HCT116 (cell line): ENCODE measurements around the gene SPIRE2. TPM values are rescaled to one million over a fixed set of nuclear protein-coding genes. Genes with fewer than 3 reads are reported as not detected.
A peak's percentile ranks its signal among the peaks of the same experiment; 100 is the strongest.

ENCODE experiments used
- ATAC-seq: fragments of 200-7000 bp; cut with Tn5 transposase; 2 replicates; pipeline ENCODE4 v1.9.1; 2020; ENCODE audit warnings: mild to moderate bottlenecking, moderate library complexity
- BruUV-seq: library from RNA; stranded (reverse); fragments of 400-500 nt; replicated peaks from 2 replicates; lab custom pipeline; 2021; lab: Mats Ljungman, UMichigan
- CTCF ChIA-PET: fragments of 300-600 bp; sonication (Branson Sonifier 250); formaldehyde crosslinking; loops from one replicate; lab custom pipeline; 2021; ENCODE audit warnings: antibody characterized with exemption; lab: Charles Lee
- POLR2A ChIA-PET: fragments of 300-600, 350-600 bp; sonication (Branson Sonifier 250); formaldehyde crosslinking; loops from one replicate; lab custom pipeline; 2021; ENCODE audit warnings: antibody characterized with exemption; lab: Charles Lee
- RAD21 ChIA-PET, 2 experiments: fragments of 300-600 bp; sonication (Branson Sonifier 250); formaldehyde crosslinking; loops; one replicate each; lab custom pipeline; 2023; ENCODE audit warnings: low total read pairs in 2 of 2; ENCODE audit not compliant: uncharacterized antibody in 2 of 2, unreplicated experiment in 2 of 2, low non-redundant PET in 1 of 2; lab: Charles Lee
- DNase-seq: peaks from one replicate; pipeline ENCODE4 v3.0.0-alpha.2; 2010; ENCODE audit warnings: low read depth, low spot score
- H2AFZ ChIP-seq: fragments of 200-600 bp; shearing (Covaris generic), sonication (generic); 2 replicates; pipeline ENCODE4 v1.6.1; 2017; ENCODE audit warnings: low read depth, mixed run types, mixed read lengths, antibody characterized with exemption, low read length; ENCODE audit not compliant: poor library complexity, severe bottlenecking
- H3K27ac ChIP-seq: 2 replicates; pipeline ENCODE4 v1.5.1; 2012; ENCODE audit warnings: low read depth, low read length
- H3K27me3 ChIP-seq: fragments of 200-600 bp; sonication (generic); 2 replicates; pipeline ENCODE4 v1.6.1; 2016; ENCODE audit warnings: mixed run types, low read length, mixed read lengths; ENCODE audit not compliant: insufficient read depth
- H3K36me3 ChIP-seq, 2 experiments: fragments of 200-500 bp in 1 of 2; fragments of 200-600 bp in 1 of 2; sonication (Bioruptor generic) in 1 of 2; sonication (generic) in 1 of 2; 2 replicates each; pipeline versions ENCODE4 v1.5.1 to v1.6.1; 2014 to 2016; ENCODE audit warnings: low read length in 2 of 2, inconsistent platforms in 1 of 2, mixed read lengths in 1 of 2, mixed run types in 1 of 2; ENCODE audit not compliant: insufficient read depth in 2 of 2, control insufficient read depth in 1 of 2
- H3K4me1 ChIP-seq, 2 experiments: fragments of 200-600 bp in 1 of 2; sonication (generic) in 1 of 2; 2 replicates each; pipeline versions ENCODE4 v1.5.1 to v1.6.1; 2012 to 2017; ENCODE audit warnings: low read length in 2 of 2, inconsistent platforms in 1 of 2, mild to moderate bottlenecking in 1 of 2, mixed read lengths in 1 of 2, mixed run types in 1 of 2, moderate library complexity in 1 of 2; ENCODE audit not compliant: insufficient read depth in 2 of 2, control insufficient read depth in 1 of 2
- H3K4me2 ChIP-seq: fragments of 200-600 bp; sonication (generic); 2 replicates; pipeline ENCODE4 v1.6.1; 2017; ENCODE audit warnings: mixed run types, low read length, mixed read lengths
- H3K4me3 ChIP-seq, 2 experiments: fragments of 200-600 bp in 1 of 2; sonication (generic) in 1 of 2; replicated peaks in 1 of 2; 2 replicates each; pipeline ENCODE4 v1.5.1; 2011 to 2016; ENCODE audit warnings: low read length in 2 of 2, control low read depth in 1 of 2, low read depth in 1 of 2, mild to moderate bottlenecking in 1 of 2, mixed read lengths in 1 of 2, mixed run types in 1 of 2
- H3K79me2 ChIP-seq: fragments of 200-600 bp; sonication (generic); 2 replicates; pipeline ENCODE4 v1.6.1; 2017; ENCODE audit warnings: mild to moderate bottlenecking, mixed run types, low read length, moderate library complexity, mixed read lengths; ENCODE audit not compliant: insufficient read depth
- H3K9ac ChIP-seq: fragments of 200-600 bp; sonication (generic); 2 replicates; pipeline ENCODE4 v1.6.1; 2016; ENCODE audit warnings: low read length, mixed read lengths
- H3K9me2 ChIP-seq: fragments of 200-600 bp; sonication (generic), shearing (Covaris generic); 2 replicates; pipeline ENCODE4 v1.6.1; 2017; ENCODE audit warnings: mixed run types, mild to moderate bottlenecking, moderate library complexity; ENCODE audit not compliant: insufficient read depth
- H3K9me3 ChIP-seq, 2 experiments: fragments of 200-500 bp in 1 of 2; fragments of 200-600 bp in 1 of 2; sonication (Bioruptor generic) in 1 of 2; sonication (generic) in 1 of 2; 2 replicates each; pipeline ENCODE4 v1.6.1; 2014 to 2017; ENCODE audit warnings: low read length in 2 of 2, mixed read lengths in 2 of 2, inconsistent platforms in 1 of 2, low read depth in 1 of 2, mild to moderate bottlenecking in 1 of 2, mixed run types in 1 of 2, moderate library complexity in 1 of 2; ENCODE audit not compliant: control insufficient read depth in 1 of 2, insufficient read depth in 1 of 2
- H4K20me1 ChIP-seq: fragments of 200-600 bp; sonication (generic), shearing (Covaris generic); 2 replicates; pipeline ENCODE4 v1.6.1; 2017; ENCODE audit warnings: mixed run types, mild to moderate bottlenecking, moderate library complexity; ENCODE audit not compliant: insufficient read depth
- ATF3 ChIP-seq: IDR thresholded peaks from 2 replicates; pipeline ENCODE4 v1.6.1; 2012
- CBX3 ChIP-seq: IDR thresholded peaks from 2 replicates; pipeline ENCODE4 v1.6.1; 2012; ENCODE audit warnings: low read depth
- EGR1 ChIP-seq: IDR thresholded peaks from 2 replicates; pipeline ENCODE4 v1.6.1; 2012; ENCODE audit warnings: low read depth
- ELF1 ChIP-seq: IDR thresholded peaks from 2 replicates; pipeline ENCODE4 v1.6.1; 2012; ENCODE audit warnings: low read depth, borderline replicate concordance
- FOSL1 ChIP-seq: IDR thresholded peaks from 2 replicates; pipeline ENCODE4 v1.6.1; 2012; ENCODE audit warnings: low read depth
- POLR2AphosphoS5 ChIP-seq: IDR thresholded peaks from 2 replicates; pipeline ENCODE4 v1.6.1; 2011; ENCODE audit warnings: mild to moderate bottlenecking, low read depth, low read length, moderate library complexity
- RAD21 ChIP-seq: IDR thresholded peaks from 2 replicates; pipeline ENCODE4 v1.6.1; 2012; ENCODE audit warnings: low read depth, mild to moderate bottlenecking
- REST ChIP-seq: IDR thresholded peaks from 2 replicates; pipeline ENCODE4 v1.6.1; 2012; ENCODE audit warnings: low read depth
- SIN3A ChIP-seq: IDR thresholded peaks from 2 replicates; pipeline ENCODE4 v1.6.1; 2012; ENCODE audit warnings: low read depth
- SRF ChIP-seq: IDR thresholded peaks from 2 replicates; pipeline ENCODE4 v1.6.1; 2012; ENCODE audit warnings: low read depth
- TCF7L2 ChIP-seq: IDR thresholded peaks from 2 replicates; pipeline ENCODE4 v1.7.0; 2011; ENCODE audit warnings: borderline replicate concordance, inconsistent platforms; ENCODE audit not compliant: insufficient read depth, insufficient read length; ENCODE audit errors: extremely low read depth
- YY1 ChIP-seq: IDR thresholded peaks from 2 replicates; pipeline ENCODE4 v1.6.1; 2011; ENCODE audit warnings: low read length, low read depth, moderate library complexity, mild to moderate bottlenecking; ENCODE audit not compliant: insufficient replicate concordance; ENCODE audit errors: extremely low read depth
- ZBTB33 ChIP-seq: IDR thresholded peaks from 2 replicates; pipeline ENCODE4 v1.6.1; 2011; ENCODE audit warnings: mild to moderate bottlenecking, low read length, moderate library complexity; ENCODE audit not compliant: insufficient replicate concordance; ENCODE audit errors: extremely low read depth
- ZNF274 ChIP-seq: fragments of 200-500 bp; sonication (Bioruptor generic); IDR thresholded peaks from 2 replicates; pipeline ENCODE4 v1.6.1; 2014; ENCODE audit warnings: mild to moderate bottlenecking, low read depth, low read length, inconsistent platforms
- intact Hi-C: fragments of 100-400 bp; cut with micrococcal nuclease; formaldehyde crosslinking; loops from 2 replicates; pipeline ENCODE4 v1.10.0; 2022
- total RNA-seq: library from RNA; stranded (reverse); gene quantifications from one replicate; pipeline ENCODE4 v1.2.1, GENCODE V29; 2021; ENCODE audit not compliant: unreplicated experiment
- TF ChIP-seq, protein P1 (sequence below): IDR thresholded peaks from 2 replicates; pipeline ENCODE4 v1.6.1; 2012
- TF ChIP-seq, protein P2 (sequence below), 3 experiments: fragments of 200-600 bp in 1 of 3; sonication (generic) in 1 of 3; IDR thresholded peaks in 2 of 3; conservative IDR thresholded peaks in 1 of 3; 2 replicates each; pipeline ENCODE4 v1.5.1; 2012 to 2017; ENCODE audit warnings: low read depth in 2 of 3, low read length in 2 of 3, antibody characterized with exemption in 1 of 3, borderline replicate concordance in 1 of 3, control low read depth in 1 of 3, mild to moderate bottlenecking in 1 of 3, mixed read lengths in 1 of 3, mixed run types in 1 of 3, moderate library complexity in 1 of 3; ENCODE audit not compliant: insufficient read depth in 1 of 3

Gene SPIRE2
- total RNA-seq, 1 experiment from 2014 or later, result 21.2 TPM

DNA sequence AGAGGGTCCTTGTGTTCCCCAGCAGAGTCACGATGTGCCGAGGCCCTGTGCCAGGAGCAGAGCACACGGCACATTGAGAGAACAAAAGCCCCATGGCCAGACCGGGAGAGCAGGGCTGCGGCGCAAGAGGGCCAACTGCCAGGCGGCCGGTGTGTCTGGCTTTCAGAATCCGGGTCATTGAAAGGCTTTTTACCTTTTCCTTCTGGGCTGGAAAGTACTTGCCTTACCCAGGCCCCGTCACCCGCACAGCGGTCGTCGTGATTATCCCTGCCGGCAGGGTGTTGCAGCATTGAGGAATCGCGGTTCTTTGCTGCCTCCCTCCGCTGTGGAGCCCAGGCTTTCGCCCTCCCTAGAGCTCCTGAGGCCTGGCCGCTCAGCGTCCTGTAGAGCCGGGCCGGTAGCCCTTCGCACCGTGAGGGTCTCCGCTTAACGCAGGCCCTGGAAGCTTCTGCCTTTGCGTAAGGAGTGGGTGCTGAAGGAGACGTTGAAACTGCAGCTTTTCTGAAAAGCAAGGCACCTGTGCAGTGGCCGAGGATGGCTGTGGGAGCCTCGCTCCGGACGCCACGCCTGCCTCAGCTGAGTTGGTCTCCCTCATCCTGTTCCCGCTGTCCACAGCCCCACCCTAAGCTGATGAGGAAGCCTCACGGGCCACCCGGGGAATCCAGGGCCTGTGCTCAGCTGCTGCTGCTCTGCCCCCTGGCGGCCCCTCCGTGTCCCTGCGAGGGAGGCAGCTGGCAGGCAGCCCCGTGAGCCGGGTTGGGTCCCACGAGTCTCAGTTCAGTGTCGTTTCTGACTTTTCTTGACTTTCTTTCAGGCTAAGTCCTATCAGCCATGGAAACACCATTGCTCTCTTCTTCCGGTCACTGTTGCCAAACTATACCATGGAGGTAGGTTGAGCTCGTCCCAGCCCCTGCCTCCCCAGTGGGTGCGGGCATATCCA, 81.8 kb downstream of the SPIRE2 start:
- ATAC-seq, result peak; percentile 86
- Histone ChIP-seq H4K20me1 (no peaks in the 10 kb centered on the region), H3K4me2 (peak overlapping the region; percentile 20), H3K27ac (peak overlapping the region; percentile 12; the same call in 1 of the 2 replicates), H3K9me3 (no peaks in the 10 kb centered on the region), H3K36me3 (peaks cover 17 to 19% of the 10 kb centered on the region in 2 experiments), H3K9me2 (no peaks in the 10 kb centered on the region), H3K9ac (0 out of 2 replicates have a peak overlapping the region, but pooled peaks have one; percentile 3), H3K27me3 (no peaks in the 10 kb centered on the region), H3K4me1 (peaks cover 4 to 11% of the 10 kb centered on the region in 2 experiments; a peak in 3 of 4 replicates), H3K79me2 (no peaks in the 10 kb centered on the region), H3K4me3 (no peak overlapping the region), H2AFZ (no peak overlapping the region)
- RAD21 ChIA-PET, result interaction anchor here (0.5 to 0.9 kb wide), 3 partner anchors 39 to 366 kb away, joined by 3 read pairs; no protein-coding TSS in a partner anchor
- DNase-seq, result peak; percentile 42
- BruUV-seq, result no TSS peak
- POLR2A ChIA-PET, result interaction anchor here (1.8 kb wide), 1 partner anchor 8 kb away, joined by 5 read pairs; the partner anchor contains the start of gene MC1R
- intact Hi-C loops, result no loop called here
- CTCF ChIA-PET, result interaction anchor here (0.8 to 5.7 kb wide), 16 partner anchors 8 to 210 kb away, joined by 3 to 57 read pairs (median 4); partner anchors contain the start of genes MC1R, SPATA2L, TCF25 and TUBB3
- TF ChIP-seq ELF1 (no peak), FOSL1 (no peak), SIN3A (no peak), POLR2AphosphoS5 (peak; percentile 57), EGR1 (no peak), RAD21 (no peak), CBX3 (no peak), YY1 (peak; percentile 62), ATF3 (no peak), REST (no peak), ZBTB33 (no peak), SRF (no peak), TCF7L2 (no peak), ZNF274 (no peak)
- TF ChIP-seq, protein P1, sequence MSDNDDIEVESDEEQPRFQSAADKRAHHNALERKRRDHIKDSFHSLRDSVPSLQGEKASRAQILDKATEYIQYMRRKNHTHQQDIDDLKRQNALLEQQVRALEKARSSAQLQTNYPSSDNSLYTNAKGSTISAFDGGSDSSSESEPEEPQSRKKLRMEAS, result no peak
- TF ChIP-seq, protein P2, sequence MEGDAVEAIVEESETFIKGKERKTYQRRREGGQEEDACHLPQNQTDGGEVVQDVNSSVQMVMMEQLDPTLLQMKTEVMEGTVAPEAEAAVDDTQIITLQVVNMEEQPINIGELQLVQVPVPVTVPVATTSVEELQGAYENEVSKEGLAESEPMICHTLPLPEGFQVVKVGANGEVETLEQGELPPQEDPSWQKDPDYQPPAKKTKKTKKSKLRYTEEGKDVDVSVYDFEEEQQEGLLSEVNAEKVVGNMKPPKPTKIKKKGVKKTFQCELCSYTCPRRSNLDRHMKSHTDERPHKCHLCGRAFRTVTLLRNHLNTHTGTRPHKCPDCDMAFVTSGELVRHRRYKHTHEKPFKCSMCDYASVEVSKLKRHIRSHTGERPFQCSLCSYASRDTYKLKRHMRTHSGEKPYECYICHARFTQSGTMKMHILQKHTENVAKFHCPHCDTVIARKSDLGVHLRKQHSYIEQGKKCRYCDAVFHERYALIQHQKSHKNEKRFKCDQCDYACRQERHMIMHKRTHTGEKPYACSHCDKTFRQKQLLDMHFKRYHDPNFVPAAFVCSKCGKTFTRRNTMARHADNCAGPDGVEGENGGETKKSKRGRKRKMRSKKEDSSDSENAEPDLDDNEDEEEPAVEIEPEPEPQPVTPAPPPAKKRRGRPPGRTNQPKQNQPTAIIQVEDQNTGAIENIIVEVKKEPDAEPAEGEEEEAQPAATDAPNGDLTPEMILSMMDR (IDR thresholded peaks at IDR 0.05 in 2 of 3, conservative IDR thresholded peaks at IDR 0.05 in 1 of 3; ENCODE audit: borderline replicate concordance in 1 of 3, insufficient read depth in 1 of 3, low read depth in 2 of 3, low read length in 2 of 3), result peak in 2 of 3 experiments; percentile 99 to 100; a peak in 4 of 6 replicates
